ENCODE results near the gene C1orf35.

The C1orf35 gene

DNA sequence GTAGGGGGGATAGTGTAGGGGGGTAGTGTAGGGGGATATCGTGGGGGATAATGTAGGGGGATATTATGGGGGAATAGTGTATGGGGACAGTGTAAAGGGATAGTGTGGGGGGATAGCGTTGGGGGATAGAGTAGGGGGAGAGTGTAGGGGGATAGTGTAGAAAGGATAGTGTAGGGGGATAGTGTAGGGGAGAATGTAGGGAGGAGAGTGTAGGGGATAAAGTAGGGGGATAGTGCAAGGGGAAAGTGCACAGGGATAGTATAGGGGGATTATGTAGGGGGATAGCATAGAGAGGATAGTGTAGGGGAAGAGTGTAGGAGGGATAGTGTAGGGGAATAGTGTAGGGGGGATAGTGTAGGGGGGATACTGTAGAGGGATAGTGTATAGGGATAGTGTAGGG, 33.0 kb downstream of the C1orf35 start:
- Mint-ChIP-seq H3K27me3 (peaks cover 49% of the 10 kb centered on the region), H3K9me3 (no peaks in the 10 kb centered on the region), H3K4me1 (ENCODE audit: low read depth) (no peaks in the 10 kb centered on the region), H3K27ac (no peak overlapping the region), H3K36me3 (ENCODE audit: low read depth) (no peaks in the 10 kb centered on the region), H3K4me3 (no peak overlapping the region)
- intact Hi-C loops (cut with micrococcal nuclease): loop anchor here (10.0 kb wide), 1 partner anchor 75 kb away; no protein-coding TSS in a partner anchor

DNA sequence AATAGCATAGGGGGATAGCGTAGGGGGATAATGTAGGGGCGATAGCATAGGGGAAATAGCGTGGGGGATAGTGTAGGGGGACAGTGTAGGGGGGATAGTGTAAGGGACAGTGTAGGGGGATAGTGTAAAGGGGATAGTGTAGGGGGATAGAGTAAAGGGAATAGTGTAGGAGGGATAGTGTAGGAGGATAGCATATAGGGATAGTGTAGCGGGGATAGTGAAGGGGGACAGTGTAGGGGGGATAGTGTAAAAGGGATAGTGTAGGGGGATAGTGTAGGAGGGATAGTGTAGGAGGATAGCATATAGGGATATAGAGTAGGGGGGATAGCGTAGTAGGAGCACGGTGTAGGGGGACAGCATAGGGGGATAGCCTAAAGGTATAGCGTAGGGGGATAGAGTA, 34.8 kb downstream of the C1orf35 start:
- no peaks in the 10 kb centered on the region for H3K4me1 Mint-ChIP-seq (ENCODE audit: low read depth)
- no peak overlapping the region for H3K4me3 Mint-ChIP-seq
- intact Hi-C loops (cut with micrococcal nuclease): no loop called here
- H3K27ac Mint-ChIP-seq: no peak overlapping the region
- H3K27me3 Mint-ChIP-seq: peaks cover 44% of the 10 kb centered on the region
- no peaks in the 10 kb centered on the region for H3K36me3 Mint-ChIP-seq (ENCODE audit: low read depth)
- H3K9me3 Mint-ChIP-seq: no peaks in the 10 kb centered on the region

DNA sequence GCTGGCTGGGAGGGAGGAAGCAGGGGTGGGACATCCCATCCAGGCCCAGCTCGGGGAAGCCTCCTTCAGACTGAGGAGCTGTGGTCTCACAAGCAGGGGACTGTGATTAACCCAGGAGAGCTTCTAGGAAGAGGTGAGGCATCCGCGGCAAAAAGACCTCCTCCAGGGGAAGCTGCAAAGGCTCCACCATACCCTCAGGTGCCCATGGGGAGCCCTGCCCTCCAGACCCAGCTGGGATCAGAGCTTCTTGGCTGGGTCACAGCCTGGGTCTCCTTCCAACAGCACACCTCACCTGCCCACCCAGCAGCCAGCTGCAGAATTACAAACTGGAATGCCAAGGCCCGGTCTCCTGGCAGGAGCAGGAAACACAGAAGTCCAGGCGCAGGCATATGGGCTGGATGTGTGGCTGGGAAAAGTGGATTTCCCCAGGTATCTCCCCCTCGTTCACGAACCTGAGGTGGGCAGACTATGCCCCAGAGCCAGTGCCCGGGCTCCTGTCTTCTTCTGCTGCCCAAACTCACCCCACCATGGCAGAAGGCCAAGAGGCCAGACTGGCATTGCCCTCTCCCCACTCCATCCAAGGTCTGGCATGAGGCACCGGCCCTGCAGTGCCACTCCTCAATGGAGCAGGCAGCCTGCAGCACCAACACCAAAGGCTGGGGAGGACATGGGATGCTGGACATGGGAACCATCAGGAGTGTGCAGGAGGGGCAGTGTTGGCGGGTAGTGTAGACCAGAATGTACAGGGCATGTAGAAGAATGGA, 36.1 kb downstream of the C1orf35 start:
- intact Hi-C loops (cut with micrococcal nuclease): no loop called here
- Mint-ChIP-seq H3K27me3 (peaks cover 43% of the 10 kb centered on the region), H3K4me3 (no peak overlapping the region), H3K36me3 (ENCODE audit: low read depth) (no peaks in the 10 kb centered on the region), H3K27ac (no peak overlapping the region), H3K4me1 (ENCODE audit: low read depth) (no peaks in the 10 kb centered on the region), H3K9me3 (no peaks in the 10 kb centered on the region)

- no peaks in the 10 kb centered on the region for H3K9me3 Mint-ChIP-seq
- peaks cover 47% of the 10 kb centered on the region for H3K27me3 Mint-ChIP-seq
- intact Hi-C loops (cut with micrococcal nuclease): no loop called here
- H3K4me3 Mint-ChIP-seq: no peak overlapping the region
- H3K36me3 Mint-ChIP-seq (ENCODE audit: low read depth): no peaks in the 10 kb centered on the region
- H3K4me1 Mint-ChIP-seq (ENCODE audit: low read depth): no peaks in the 10 kb centered on the region
- no peak overlapping the region for H3K27ac Mint-ChIP-seq
Measured at GRCh38 chr1:228066416-228066815, 36.7 kb downstream of the C1orf35 start.

DNA sequence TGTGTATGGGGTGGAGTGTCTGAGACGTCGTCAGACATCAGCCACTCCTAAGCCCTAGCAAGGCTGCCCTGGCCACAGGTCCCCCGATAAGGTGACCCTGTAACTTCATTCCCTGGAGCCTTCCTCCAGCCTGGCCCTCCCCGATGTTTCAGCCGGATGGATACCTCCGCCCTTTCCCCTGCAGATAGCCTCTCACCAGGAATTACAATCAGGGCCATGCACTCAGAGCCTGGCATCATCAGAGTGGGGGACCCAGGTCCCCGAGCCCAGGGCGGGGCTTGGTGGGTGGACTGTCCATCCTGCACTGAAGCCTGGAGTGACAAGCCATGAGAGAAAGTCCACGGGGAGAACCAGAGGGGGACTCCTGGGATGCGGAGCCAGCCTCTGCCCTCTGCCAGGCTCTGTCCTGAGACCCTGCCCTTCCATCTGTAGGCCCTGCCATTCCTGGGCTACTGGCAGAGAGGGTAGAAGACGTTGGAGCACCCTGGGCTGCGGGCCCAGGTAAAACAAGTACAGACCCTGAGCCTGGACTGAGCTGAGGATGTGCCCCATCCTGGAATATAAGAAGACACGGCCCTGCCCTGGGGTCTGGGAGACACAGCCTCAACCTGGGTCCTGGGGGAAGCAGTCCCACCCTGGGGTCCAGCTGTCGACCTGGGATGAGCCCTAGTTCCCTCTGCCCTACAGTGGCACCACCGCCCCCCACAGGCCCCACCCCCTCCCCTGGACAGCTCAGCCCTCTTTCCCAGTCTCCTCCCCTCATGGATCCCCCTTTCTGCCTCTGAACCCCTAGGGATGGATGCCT, 37.4 kb downstream of the C1orf35 start:
- Mint-ChIP-seq H3K9me3 (no peaks in the 10 kb centered on the region), H3K4me1 (ENCODE audit: low read depth) (peaks cover 3% of the 10 kb centered on the region), H3K27ac (no peak overlapping the region), H3K4me3 (no peak overlapping the region), H3K27me3 (peaks cover 48% of the 10 kb centered on the region), H3K36me3 (ENCODE audit: low read depth) (no peaks in the 10 kb centered on the region)
- intact Hi-C loops (cut with micrococcal nuclease): no loop called here

DNA sequence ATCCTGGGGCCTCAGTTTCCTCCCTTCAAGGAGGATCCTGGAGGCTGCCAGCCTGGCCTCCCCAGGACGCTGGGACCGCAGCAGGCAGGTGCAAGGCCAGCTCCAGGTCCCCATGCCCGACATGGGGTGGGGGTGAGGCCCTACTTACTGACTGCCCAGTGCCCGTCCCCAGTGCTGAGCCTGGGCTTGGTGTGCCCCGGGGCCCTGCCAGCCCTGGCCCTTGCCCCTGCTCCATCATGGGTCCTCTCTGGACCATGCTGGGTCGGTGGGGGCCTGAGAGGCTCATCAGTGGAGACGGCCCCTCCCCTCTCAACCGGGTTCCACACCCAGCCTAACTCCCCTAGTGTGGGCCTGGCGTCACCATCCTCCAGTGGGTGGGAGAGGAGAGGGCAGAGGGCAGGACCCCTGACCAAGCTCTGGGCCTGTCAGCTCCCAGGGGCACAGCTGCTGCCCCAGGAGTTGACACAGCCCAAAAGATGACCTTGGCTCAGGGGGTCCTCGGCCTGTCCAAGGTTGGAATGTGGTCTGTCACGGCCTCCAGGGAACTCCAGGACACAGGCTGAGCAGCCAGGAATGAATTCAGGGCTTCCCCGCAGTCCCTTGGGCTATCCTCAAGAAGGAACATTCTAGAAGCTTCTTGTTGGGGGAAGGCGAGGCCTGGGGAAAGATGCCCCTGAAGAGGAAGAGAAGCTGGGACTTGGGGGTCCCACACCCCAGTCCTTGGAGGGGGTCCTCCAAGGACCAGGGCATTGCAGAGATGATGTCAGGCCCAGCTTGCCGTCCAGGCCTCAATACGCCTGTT, 38.2 kb downstream of the C1orf35 start:
- peaks cover 11% of the 10 kb centered on the region for H3K4me1 Mint-ChIP-seq (ENCODE audit: low read depth)
- intact Hi-C loops (cut with micrococcal nuclease): no loop called here
- no peak overlapping the region for H3K4me3 Mint-ChIP-seq
- no peaks in the 10 kb centered on the region for H3K9me3 Mint-ChIP-seq
- H3K36me3 Mint-ChIP-seq (ENCODE audit: low read depth): no peaks in the 10 kb centered on the region
- H3K27ac Mint-ChIP-seq: no peak overlapping the region
- peaks cover 53% of the 10 kb centered on the region for H3K27me3 Mint-ChIP-seq

DNA sequence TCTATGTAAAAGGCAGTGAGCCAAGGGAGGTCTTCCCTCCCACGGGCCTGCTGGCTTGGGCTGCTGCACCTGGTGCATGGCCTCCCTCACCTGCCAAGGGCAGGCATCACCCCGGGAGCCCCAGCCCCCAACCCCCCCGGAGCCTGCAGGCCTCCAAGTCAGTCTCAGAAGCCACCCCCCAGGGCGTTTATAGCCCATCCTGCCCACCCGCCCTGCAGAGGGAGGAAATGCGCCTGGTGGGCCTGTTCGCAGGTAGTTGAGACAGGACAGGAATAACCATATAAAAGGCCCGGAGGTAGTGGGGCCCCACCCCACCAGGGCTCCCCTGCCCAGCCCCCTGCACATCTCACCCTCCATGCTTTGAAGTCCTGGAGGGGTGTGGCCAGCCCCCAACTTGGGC, 38.8 kb downstream of the C1orf35 start:
- intact Hi-C loops (cut with micrococcal nuclease): no loop called here
- Mint-ChIP-seq H3K4me3 (no peak overlapping the region), H3K27ac (no peak overlapping the region), H3K9me3 (no peaks in the 10 kb centered on the region), H3K4me1 (ENCODE audit: low read depth) (peaks cover 11% of the 10 kb centered on the region), H3K36me3 (ENCODE audit: low read depth) (no peaks in the 10 kb centered on the region), H3K27me3 (peaks cover 58% of the 10 kb centered on the region)

DNA sequence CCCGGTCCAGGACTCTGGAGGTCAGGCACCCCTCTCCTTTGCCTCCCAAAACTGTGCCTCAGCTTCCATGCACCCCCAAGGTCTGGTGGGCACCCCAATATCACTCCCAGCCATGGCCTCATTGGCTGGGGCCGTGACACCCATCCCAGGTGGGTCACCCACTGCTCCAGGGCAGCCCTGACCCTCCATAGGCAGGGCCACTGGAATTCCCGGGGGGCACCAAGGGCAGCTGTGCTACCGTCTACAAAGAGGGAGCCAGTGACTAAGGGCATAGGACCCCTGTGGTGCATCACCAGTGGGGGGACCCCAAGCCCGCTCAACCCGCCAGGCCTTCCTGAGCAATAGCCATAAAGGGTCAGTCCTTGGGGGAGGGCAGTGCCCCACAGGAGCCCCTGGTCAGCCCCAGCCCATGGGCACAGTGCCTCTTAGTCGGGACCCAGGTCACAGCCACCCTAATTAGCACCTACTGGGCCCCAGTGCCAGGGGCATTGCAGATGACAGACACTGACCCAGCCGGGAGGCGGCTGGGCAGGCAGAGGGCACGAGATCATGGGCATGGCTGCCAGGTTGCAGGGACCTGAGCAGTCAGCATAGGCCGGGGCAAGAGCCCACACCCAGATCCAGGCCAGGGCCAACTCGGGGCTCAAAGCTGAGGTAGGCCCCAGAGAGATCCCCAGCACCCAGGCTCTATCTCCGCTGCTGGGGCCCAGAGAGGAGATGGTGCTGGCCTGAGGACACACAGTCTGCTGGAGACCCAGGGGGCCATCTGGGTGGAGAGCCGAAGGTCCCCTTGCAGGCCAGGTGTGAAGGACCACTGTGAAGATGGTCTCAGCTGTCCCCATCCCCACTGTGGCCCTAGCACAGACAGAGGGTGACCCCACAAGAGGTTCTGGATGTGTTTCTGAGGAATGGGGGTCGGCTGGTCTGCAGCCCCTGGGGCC, 39.6 kb downstream of the C1orf35 start:
- intact Hi-C loops (cut with micrococcal nuclease): no loop called here
- Mint-ChIP-seq H3K9me3 (no peaks in the 10 kb centered on the region), H3K4me1 (ENCODE audit: low read depth) (peaks cover 11% of the 10 kb centered on the region), H3K27me3 (peaks cover 66% of the 10 kb centered on the region), H3K27ac (no peak overlapping the region), H3K36me3 (ENCODE audit: low read depth) (no peaks in the 10 kb centered on the region), H3K4me3 (no peak overlapping the region)

DNA sequence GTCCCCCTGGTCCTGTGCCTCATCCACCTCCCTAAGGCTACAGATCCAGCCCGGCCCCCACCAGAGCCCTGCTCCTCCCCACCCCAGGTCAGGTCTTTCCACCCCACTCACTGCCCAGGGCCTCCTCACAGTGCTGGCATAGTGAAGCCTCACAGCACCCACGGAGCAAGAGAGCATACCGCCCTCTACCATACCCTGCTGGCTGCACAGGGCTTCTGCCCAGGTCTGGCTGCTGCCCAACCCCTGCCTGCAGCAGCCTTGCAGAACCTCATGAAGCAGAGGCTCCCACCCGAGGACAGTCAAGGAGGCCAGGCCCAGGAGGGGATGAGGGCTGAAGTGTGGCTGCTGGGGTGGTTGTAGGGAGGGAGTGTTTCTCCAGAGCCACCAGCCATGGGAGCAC, 40.3 kb downstream of the C1orf35 start:
- Mint-ChIP-seq H3K27me3 (peaks cover 69% of the 10 kb centered on the region), H3K4me3 (no peak overlapping the region), H3K27ac (no peak overlapping the region), H3K4me1 (ENCODE audit: low read depth) (peaks cover 11% of the 10 kb centered on the region), H3K36me3 (ENCODE audit: low read depth) (no peaks in the 10 kb centered on the region), H3K9me3 (no peaks in the 10 kb centered on the region)
- intact Hi-C loops (cut with micrococcal nuclease): no loop called here

DNA sequence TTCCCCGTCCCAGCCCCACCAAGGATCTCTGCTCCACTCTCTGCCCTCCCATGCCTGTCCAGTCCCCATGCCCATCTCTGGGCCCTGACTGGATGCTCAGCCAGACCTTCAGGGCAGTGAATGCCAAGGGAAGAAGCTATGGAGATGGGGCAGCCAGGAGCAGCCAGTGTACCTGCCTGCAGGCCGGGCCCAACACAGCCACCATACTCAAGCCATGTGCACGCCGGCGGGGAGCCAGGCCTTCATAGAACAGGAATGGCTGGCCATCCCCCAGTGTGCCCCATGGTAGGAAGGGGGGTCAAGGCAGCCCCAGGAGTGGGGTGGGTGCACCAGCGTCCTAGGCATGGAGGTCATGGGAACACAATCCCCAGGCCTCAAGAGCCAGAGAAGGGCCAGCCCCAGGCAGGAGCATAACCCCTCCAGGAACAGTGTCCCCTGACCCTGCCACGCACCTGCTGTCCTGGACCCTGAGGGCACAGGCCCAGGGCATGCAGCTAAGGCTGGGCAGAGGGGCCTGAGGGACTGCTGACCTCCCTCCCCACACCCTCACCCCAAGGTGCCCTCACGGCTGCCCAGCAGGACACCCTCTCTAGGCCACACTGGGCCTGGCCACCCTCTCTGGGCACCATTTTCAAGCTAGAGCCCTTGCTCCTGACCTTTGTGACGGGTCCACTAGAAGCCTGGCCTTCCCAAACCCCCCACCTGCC, 40.9 kb downstream of the C1orf35 start:
- H3K4me3 Mint-ChIP-seq: no peak overlapping the region
- no peaks in the 10 kb centered on the region for H3K36me3 Mint-ChIP-seq (ENCODE audit: low read depth)
- no peaks in the 10 kb centered on the region for H3K9me3 Mint-ChIP-seq
- H3K27ac Mint-ChIP-seq: no peak overlapping the region
- peaks cover 72% of the 10 kb centered on the region for H3K27me3 Mint-ChIP-seq
- peaks cover 11% of the 10 kb centered on the region for H3K4me1 Mint-ChIP-seq (ENCODE audit: low read depth)
- intact Hi-C loops (cut with micrococcal nuclease): no loop called here

- intact Hi-C loops (cut with micrococcal nuclease): no loop called here
- peaks cover 11% of the 10 kb centered on the region for H3K4me1 Mint-ChIP-seq (ENCODE audit: low read depth)
- H3K36me3 Mint-ChIP-seq (ENCODE audit: low read depth): no peaks in the 10 kb centered on the region
- no peak overlapping the region for H3K27ac Mint-ChIP-seq
- peaks cover 71% of the 10 kb centered on the region for H3K27me3 Mint-ChIP-seq
- H3K4me3 Mint-ChIP-seq: no peak overlapping the region
- H3K9me3 Mint-ChIP-seq: no peaks in the 10 kb centered on the region
Measured at GRCh38 chr1:228061411-228062084, 41.6 kb downstream of the C1orf35 start.

GRCh38 chr1:228060458-228061190, 42.5 kb downstream of the C1orf35 start:
- Mint-ChIP-seq H3K4me1 (ENCODE audit: low read depth) (peaks cover 11% of the 10 kb centered on the region), H3K27ac (no peak overlapping the region), H3K4me3 (peak overlapping the region; percentile 69), H3K9me3 (no peaks in the 10 kb centered on the region), H3K27me3 (peaks cover 72% of the 10 kb centered on the region), H3K36me3 (ENCODE audit: low read depth) (no peaks in the 10 kb centered on the region)
- intact Hi-C loops (cut with micrococcal nuclease): no loop called here
